ENCODE measurements around the gene MSH5. TPM values are rescaled to one million over a fixed set of nuclear protein-coding genes. Genes with fewer than 3 reads are reported as not detected.

The MSH5 gene
- total RNA-seq, 1 donor from 2014 or later, result 3.1 TPM

DNA sequence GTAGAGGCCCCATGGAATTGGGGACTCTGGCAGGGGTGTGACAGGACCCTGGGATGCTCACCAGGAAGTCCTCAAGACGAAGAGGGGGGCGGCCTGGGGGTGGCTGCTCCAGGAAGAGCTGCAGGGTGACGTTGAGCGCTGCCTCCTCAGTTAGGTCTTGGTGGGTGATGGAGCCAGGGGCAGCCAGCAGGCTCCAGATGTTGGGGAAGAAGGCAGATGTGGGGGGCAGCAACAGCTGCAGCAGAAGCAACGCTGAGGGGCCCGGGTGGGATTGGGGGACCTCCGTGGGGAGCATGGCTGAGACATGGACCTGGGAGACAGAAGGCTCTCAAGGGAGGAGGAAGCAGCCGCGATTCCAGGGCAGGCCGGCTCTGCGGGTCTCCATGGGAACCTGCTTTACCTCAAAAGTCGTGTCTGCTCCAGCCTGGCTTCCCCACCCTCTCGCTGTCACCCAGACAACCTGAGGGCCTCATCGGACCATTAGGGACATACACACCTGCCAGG lies 36.7 kb downstream of the MSH5 start:
- H3K9me3 ChIP-seq (ENCODE audit: control insufficient read depth in 3 of 3, low read length in 3 of 3), result no peaks in the 10 kb centered on the region
- H3K4me1 ChIP-seq (ENCODE audit: control insufficient read depth in 3 of 3, insufficient read depth in 3 of 3, low read length in 3 of 3), result peaks cover 13 to 32% (median 27%) of the 10 kb centered on the region in 3 donors
- no peaks in the 10 kb centered on the region for H3K27me3 ChIP-seq (ENCODE audit: control insufficient read depth in 3 of 3, insufficient read depth in 3 of 3, low read length in 3 of 3)
- peak overlapping the region; percentile 65 to 74 (median 71) for H3K4me3 ChIP-seq (ENCODE audit: low read length in 3 of 3)
- peak overlapping the region; percentile 89 for H3K27ac ChIP-seq (ENCODE audit: low read depth, low read length)
- H3K9ac ChIP-seq (ENCODE audit: low read depth in 1 of 3, low read length in 3 of 3), result peak overlapping the region; percentile 79 to 86 (median 84)
- H3K36me3 ChIP-seq (ENCODE audit: control insufficient read depth in 3 of 3, insufficient read depth in 3 of 3, low read length in 3 of 3), result peaks cover 23 to 31% (median 28%) of the 10 kb centered on the region in 3 donors

- Histone ChIP-seq H3K27me3 (ENCODE audit: control insufficient read depth in 3 of 3, insufficient read depth in 3 of 3, low read length in 3 of 3) (no peaks in the 10 kb centered on the region), H3K36me3 (ENCODE audit: control insufficient read depth in 3 of 3, insufficient read depth in 3 of 3, low read length in 3 of 3) (peaks cover 29 to 34% (median 33%) of the 10 kb centered on the region in 3 donors), H3K4me3 (ENCODE audit: low read length in 3 of 3) (peak within 1 kb of the TSS; percentile 65 to 74 (median 71)), H3K9me3 (ENCODE audit: control insufficient read depth in 3 of 3, low read length in 3 of 3) (no peaks in the 10 kb centered on the region), H3K4me1 (ENCODE audit: control insufficient read depth in 3 of 3, insufficient read depth in 3 of 3, low read length in 3 of 3) (peaks cover 13 to 32% (median 27%) of the 10 kb centered on the region in 3 donors), H3K27ac (ENCODE audit: low read depth, low read length) (peak within 1 kb of the TSS; percentile 89), H3K9ac (ENCODE audit: low read depth in 1 of 3, low read length in 3 of 3) (peak within 1 kb of the TSS; percentile 79 to 86 (median 84))
Measured at GRCh38 chr6:31776989-31777666, 37.3 kb downstream of the MSH5 start, which contains the start of gene VWA7. Gene VWA7 (minus strand): TSS chr6:31777328. CDS start chr6:31776779, 549 bp downstream.

DNA sequence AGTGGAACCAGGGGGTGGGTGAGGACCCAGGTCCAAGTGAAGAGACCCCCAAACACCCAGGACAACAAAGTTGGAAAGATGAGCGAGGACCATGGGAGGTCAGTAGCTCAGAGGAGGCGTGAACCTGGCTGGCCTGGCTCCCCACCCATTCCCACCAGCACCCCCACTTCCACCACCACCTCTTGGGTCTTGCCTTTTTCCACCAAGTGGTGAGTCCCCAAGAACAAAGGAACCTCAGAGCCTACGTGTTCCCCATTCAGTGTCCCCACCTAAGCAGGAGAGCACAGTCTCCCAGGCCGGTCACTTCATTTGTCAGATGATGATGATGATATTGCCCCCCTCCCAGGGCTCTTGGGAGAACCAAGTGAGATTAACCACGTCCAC lies 37.9 kb downstream of the MSH5 start:
- H3K27ac ChIP-seq (ENCODE audit: low read depth, low read length), result peak overlapping the region; percentile 89
- peaks cover 13 to 32% (median 27%) of the 10 kb centered on the region in 3 donors for H3K4me1 ChIP-seq (ENCODE audit: control insufficient read depth in 3 of 3, insufficient read depth in 3 of 3, low read length in 3 of 3)
- no peaks in the 10 kb centered on the region for H3K9me3 ChIP-seq (ENCODE audit: control insufficient read depth in 3 of 3, low read length in 3 of 3)
- H3K36me3 ChIP-seq (ENCODE audit: control insufficient read depth in 3 of 3, insufficient read depth in 3 of 3, low read length in 3 of 3), result peaks cover 35 to 39% (median 36%) of the 10 kb centered on the region in 3 donors
- H3K4me3 ChIP-seq (ENCODE audit: low read length in 3 of 3), result peak overlapping the region in 2 of 3 donors; percentile 71 to 74
- H3K27me3 ChIP-seq (ENCODE audit: control insufficient read depth in 3 of 3, insufficient read depth in 3 of 3, low read length in 3 of 3), result no peaks in the 10 kb centered on the region
- H3K9ac ChIP-seq (ENCODE audit: low read depth in 1 of 3, low read length in 3 of 3), result peak overlapping the region; percentile 79 to 86 (median 84)

DNA sequence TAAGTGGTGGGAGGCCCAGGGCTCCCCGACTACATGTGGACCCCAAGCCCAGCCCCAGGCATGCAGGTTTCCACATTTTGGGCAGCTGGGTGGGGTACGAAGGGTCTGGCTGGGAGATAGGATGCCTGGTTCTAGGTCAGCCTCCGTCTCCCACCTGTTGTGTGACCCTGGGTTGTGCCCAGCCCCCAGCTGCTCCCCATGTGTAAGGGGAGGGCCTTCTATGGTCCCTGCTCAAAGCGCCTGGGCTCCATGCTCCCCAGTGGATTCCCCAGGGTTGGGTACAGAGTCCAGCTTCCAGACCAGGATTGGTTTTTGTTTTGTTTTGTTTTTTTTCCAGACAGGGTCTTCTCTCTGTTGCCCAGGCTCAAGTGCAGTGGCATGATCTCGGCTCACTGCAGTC lies 38.4 kb downstream of the MSH5 start:
- Histone ChIP-seq H3K9me3 (ENCODE audit: control insufficient read depth in 3 of 3, low read length in 3 of 3) (no peaks in the 10 kb centered on the region), H3K27me3 (ENCODE audit: control insufficient read depth in 3 of 3, insufficient read depth in 3 of 3, low read length in 3 of 3) (no peaks in the 10 kb centered on the region), H3K9ac (ENCODE audit: low read depth in 1 of 3, low read length in 3 of 3) (peak overlapping the region in 1 of 3 donors; percentile 79), H3K4me1 (ENCODE audit: control insufficient read depth in 3 of 3, insufficient read depth in 3 of 3, low read length in 3 of 3) (peaks cover 11 to 27% (median 24%) of the 10 kb centered on the region in 3 donors), H3K36me3 (ENCODE audit: control insufficient read depth in 3 of 3, insufficient read depth in 3 of 3, low read length in 3 of 3) (peaks cover 37 to 44% (median 39%) of the 10 kb centered on the region in 3 donors), H3K4me3 (ENCODE audit: low read length in 3 of 3) (no peak overlapping the region), H3K27ac (ENCODE audit: low read depth, low read length) (peak overlapping the region; percentile 89)

GRCh38 chr6:31778999-31779885 lies 39.4 kb downstream of the MSH5 start:
- H3K9me3 ChIP-seq (ENCODE audit: control insufficient read depth in 3 of 3, low read length in 3 of 3), result no peaks in the 10 kb centered on the region
- H3K36me3 ChIP-seq (ENCODE audit: control insufficient read depth in 3 of 3, insufficient read depth in 3 of 3, low read length in 3 of 3), result peaks cover 41 to 50% (median 42%) of the 10 kb centered on the region in 3 donors
- no peak overlapping the region for H3K4me3 ChIP-seq (ENCODE audit: low read length in 3 of 3)
- H3K27me3 ChIP-seq (ENCODE audit: control insufficient read depth in 3 of 3, insufficient read depth in 3 of 3, low read length in 3 of 3), result no peaks in the 10 kb centered on the region
- H3K9ac ChIP-seq (ENCODE audit: low read depth in 1 of 3, low read length in 3 of 3), result no peak overlapping the region
- no peak overlapping the region for H3K27ac ChIP-seq (ENCODE audit: low read depth, low read length)
- peaks cover 10 to 26% (median 22%) of the 10 kb centered on the region in 3 donors for H3K4me1 ChIP-seq (ENCODE audit: control insufficient read depth in 3 of 3, insufficient read depth in 3 of 3, low read length in 3 of 3)

DNA sequence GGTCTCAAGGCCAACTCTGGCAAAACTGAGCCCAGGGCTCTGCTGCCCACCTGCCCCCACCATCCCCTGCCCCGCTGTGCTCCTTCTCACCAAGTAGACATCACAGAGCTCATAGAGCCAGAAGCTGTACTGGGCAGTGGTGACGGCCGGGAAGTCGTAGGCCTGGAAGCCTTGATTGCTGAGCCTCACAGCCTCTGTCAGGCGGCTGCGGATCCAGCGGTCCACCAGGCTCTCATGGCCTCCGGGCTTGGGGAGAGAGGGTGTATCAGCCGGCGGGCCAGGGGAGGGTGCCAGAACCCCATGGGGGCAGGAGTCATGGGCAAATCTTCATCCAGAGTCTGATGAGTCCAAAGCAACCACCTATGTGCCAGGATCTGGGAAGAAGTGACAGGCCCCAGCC lies 40.1 kb downstream of the MSH5 start:
- Histone ChIP-seq H3K9ac (ENCODE audit: low read depth in 1 of 3, low read length in 3 of 3) (no peak overlapping the region), H3K4me1 (ENCODE audit: control insufficient read depth in 3 of 3, insufficient read depth in 3 of 3, low read length in 3 of 3) (peaks cover 10 to 26% (median 22%) of the 10 kb centered on the region in 3 donors), H3K4me3 (ENCODE audit: low read length in 3 of 3) (no peak overlapping the region), H3K27me3 (ENCODE audit: control insufficient read depth in 3 of 3, insufficient read depth in 3 of 3, low read length in 3 of 3) (no peaks in the 10 kb centered on the region), H3K36me3 (ENCODE audit: control insufficient read depth in 3 of 3, insufficient read depth in 3 of 3, low read length in 3 of 3) (peaks cover 48 to 57% (median 49%) of the 10 kb centered on the region in 3 donors), H3K9me3 (ENCODE audit: control insufficient read depth in 3 of 3, low read length in 3 of 3) (no peaks in the 10 kb centered on the region), H3K27ac (ENCODE audit: low read depth, low read length) (no peak overlapping the region)

DNA sequence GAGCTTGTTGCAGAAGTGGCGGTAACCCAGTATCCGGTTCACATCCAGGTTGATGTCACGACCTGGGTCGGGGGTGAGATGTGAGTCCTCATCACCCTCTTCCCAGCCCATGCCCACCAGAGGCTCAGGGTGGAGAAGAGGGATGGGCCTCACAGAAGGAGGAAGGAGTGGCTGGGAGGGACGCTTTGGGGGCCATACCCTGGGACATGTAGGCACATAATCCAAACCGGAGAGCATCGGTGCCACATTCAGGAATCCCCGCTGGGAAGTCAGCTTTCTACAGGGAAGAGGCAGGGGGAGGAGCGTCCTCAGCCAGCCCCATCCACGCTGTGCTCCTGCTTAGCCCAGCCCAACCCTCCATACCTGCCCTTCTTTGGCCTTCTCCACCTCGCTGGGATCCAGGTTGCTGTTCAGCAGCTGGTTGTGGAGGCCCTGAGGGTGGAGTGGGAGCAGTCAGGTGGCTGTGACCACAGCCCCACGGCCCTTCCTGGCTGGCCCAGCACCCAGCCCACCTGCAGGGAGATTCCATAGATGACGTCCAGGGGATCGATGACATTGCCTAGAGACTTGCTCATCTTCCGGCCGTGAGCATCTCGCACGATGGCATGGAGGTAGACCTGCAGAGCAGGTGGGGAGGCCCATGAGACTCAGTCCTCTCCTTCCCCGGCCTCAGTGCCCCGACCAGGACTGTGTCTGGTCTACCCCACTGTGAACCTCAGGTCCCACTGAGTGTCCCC lies 40.9 kb downstream of the MSH5 start:
- H3K4me3 ChIP-seq (ENCODE audit: low read length in 3 of 3), result no peak overlapping the region
- H3K27ac ChIP-seq (ENCODE audit: low read depth, low read length), result no peak overlapping the region
- H3K36me3 ChIP-seq (ENCODE audit: control insufficient read depth in 3 of 3, insufficient read depth in 3 of 3, low read length in 3 of 3), result peaks cover 55 to 63% (median 56%) of the 10 kb centered on the region in 3 donors
- peaks cover 10 to 24% (median 20%) of the 10 kb centered on the region in 3 donors for H3K4me1 ChIP-seq (ENCODE audit: control insufficient read depth in 3 of 3, insufficient read depth in 3 of 3, low read length in 3 of 3)
- no peaks in the 10 kb centered on the region for H3K27me3 ChIP-seq (ENCODE audit: control insufficient read depth in 3 of 3, insufficient read depth in 3 of 3, low read length in 3 of 3)
- H3K9ac ChIP-seq (ENCODE audit: low read depth in 1 of 3, low read length in 3 of 3), result no peak overlapping the region
- H3K9me3 ChIP-seq (ENCODE audit: control insufficient read depth in 3 of 3, low read length in 3 of 3), result no peaks in the 10 kb centered on the region

DNA sequence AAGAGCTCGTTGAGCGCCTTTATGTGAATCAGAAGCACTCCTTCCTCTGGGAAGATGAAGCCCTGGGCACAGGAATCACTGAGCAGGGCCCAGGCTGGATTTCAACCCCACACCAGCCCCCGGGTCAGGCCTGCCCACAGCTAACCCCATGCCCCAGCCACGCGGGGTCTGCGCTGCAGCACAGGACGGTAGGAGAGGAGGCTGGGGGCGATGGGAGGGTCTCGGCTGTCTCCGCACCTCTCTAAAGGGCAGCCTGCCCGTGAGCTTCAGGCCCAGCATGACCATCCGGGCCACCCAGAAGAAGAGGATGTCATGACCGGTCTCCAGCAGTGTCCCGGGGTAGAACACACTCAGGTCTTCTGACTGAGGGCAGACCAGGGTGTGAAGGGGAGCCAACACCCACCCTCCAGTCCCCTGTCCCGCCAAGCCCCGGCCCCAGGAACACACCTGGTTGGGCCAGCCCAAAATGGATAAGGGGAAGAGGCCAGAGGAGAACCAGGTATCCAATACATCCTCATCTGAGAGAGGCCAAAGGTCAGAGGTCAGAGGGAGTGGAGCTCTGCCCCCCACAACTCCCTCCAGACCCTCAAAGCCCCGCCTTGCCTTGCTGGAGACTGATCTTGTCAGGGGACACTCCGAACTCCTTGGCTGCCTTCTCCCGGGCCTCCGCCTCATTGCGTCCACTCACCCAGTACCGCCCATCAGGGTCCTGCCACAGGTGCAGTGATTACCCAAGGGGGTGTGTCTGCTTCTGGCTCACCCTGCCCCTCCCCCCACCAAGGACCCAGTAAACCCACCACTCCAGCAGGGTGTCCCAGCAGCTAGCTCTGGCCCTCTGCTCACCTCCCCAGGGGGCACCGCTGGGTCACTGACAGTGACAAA lies 41.7 kb downstream of the MSH5 start:
- Histone ChIP-seq H3K4me1 (ENCODE audit: control insufficient read depth in 3 of 3, insufficient read depth in 3 of 3, low read length in 3 of 3) (peaks cover 10 to 15% (median 13%) of the 10 kb centered on the region in 3 donors), H3K9ac (ENCODE audit: low read depth in 1 of 3, low read length in 3 of 3) (no peak overlapping the region), H3K9me3 (ENCODE audit: control insufficient read depth in 3 of 3, low read length in 3 of 3) (no peaks in the 10 kb centered on the region), H3K4me3 (ENCODE audit: low read length in 3 of 3) (no peak overlapping the region), H3K36me3 (ENCODE audit: control insufficient read depth in 3 of 3, insufficient read depth in 3 of 3, low read length in 3 of 3) (peaks cover 56 to 63% (median 56%) of the 10 kb centered on the region in 3 donors), H3K27ac (ENCODE audit: low read depth, low read length) (no peak overlapping the region), H3K27me3 (ENCODE audit: control insufficient read depth in 3 of 3, insufficient read depth in 3 of 3, low read length in 3 of 3) (no peaks in the 10 kb centered on the region)
